Frontal cortex (tissue), 4 donors: ENCODE data around the gene NTM. TPM values are rescaled to one million over a fixed set of nuclear protein-coding genes. Genes with fewer than 3 reads are reported as not detected.

Experiments
- DNase-seq, 2 donors: peaks; one replicate each; pipeline ENCODE4 v3.0.0; 2012; ENCODE audit warnings: low spot score in 2 of 2
- FAIRE-seq: peaks from 2 replicates; lab custom pipeline; 2012; peaks lifted over from hg19 to GRCh38; lab: Jason Lieb, UNC
- total RNA-seq: library from RNA; depleted of rRNA; stranded (reverse); fragments of >200 nt; gene quantifications from one replicate; pipeline ENCODE4 v1.2.3, GENCODE V29; 2014
- donor health status: control.
- donor health status: control.
- donor health status: control.

NTM gene
- total RNA-seq, 1 donor from 2014 or later, result 119 TPM

GRCh38 chr11:132211479-132211878 is 841.1 kb downstream of the NTM start:
- no peak for FAIRE-seq
- no peak for DNase-seq

GRCh38 chr11:132217856-132218255 is 847.4 kb downstream of the NTM start:
- DNase-seq (no peak), FAIRE-seq (no peak)

GRCh38 chr11:132220474-132220873 is 850.1 kb downstream of the NTM start:
- FAIRE-seq (no peak), DNase-seq (no peak)

- no peak for FAIRE-seq
Measured at GRCh38 chr11:132222345-132222744, 851.9 kb downstream of the NTM start.

GRCh38 chr11:132226522-132226921 is 856.1 kb downstream of the NTM start:
- FAIRE-seq, result no peak

More at GRCh38 chr11:132222345-132222744, 851.9 kb downstream of the NTM start:
- DNase-seq, result no peak

GRCh38 chr11:132228746-132229325 is 858.4 kb downstream of the NTM start:
- no peak for DNase-seq
- FAIRE-seq, result no peak

More at GRCh38 chr11:132226522-132226921, 856.1 kb downstream of the NTM start:
- no peak for DNase-seq

- DNase-seq (no peak), FAIRE-seq (no peak)
Measured at GRCh38 chr11:132231656-132232347, 861.4 kb downstream of the NTM start.

GRCh38 chr11:132234878-132235277 is 864.5 kb downstream of the NTM start:
- no peak for FAIRE-seq

GRCh38 chr11:132237781-132238180 is 867.4 kb downstream of the NTM start:
- FAIRE-seq, result no peak
- DNase-seq, result no peak

More at GRCh38 chr11:132234878-132235277, 864.5 kb downstream of the NTM start:
- no peak for DNase-seq

- FAIRE-seq, result no peak
- DNase-seq, result no peak
Measured at GRCh38 chr11:132238331-132238866, 868.0 kb downstream of the NTM start.

- no peak for DNase-seq
- no peak for FAIRE-seq
Measured at GRCh38 chr11:132240374-132240773, 870.0 kb downstream of the NTM start.

- DNase-seq (no peak), FAIRE-seq (no peak)
Measured at GRCh38 chr11:132242632-132243031, 872.2 kb downstream of the NTM start.

GRCh38 chr11:132244846-132245245 is 874.4 kb downstream of the NTM start:
- DNase-seq, result no peak
- FAIRE-seq, result no peak

- FAIRE-seq, result no peak
- no peak for DNase-seq
Measured at GRCh38 chr11:132245403-132246385, 875.3 kb downstream of the NTM start.

GRCh38 chr11:132248580-132248979 is 878.2 kb downstream of the NTM start:
- DNase-seq (peak in 1 of 2 donors; percentile 28), FAIRE-seq (no peak)

- FAIRE-seq (no peak), DNase-seq (no peak)
Measured at GRCh38 chr11:132249256-132249655, 878.8 kb downstream of the NTM start.

GRCh38 chr11:132251061-132251460 is 880.6 kb downstream of the NTM start:
- no peak for DNase-seq
- FAIRE-seq, result no peak

GRCh38 chr11:132253469-132254264 is 883.3 kb downstream of the NTM start:
- DNase-seq, result no peak
- FAIRE-seq, result no peak

- no peak for DNase-seq
- no peak for FAIRE-seq
Measured at GRCh38 chr11:132254906-132255305, 884.5 kb downstream of the NTM start.
